HL-60 (cell line): ENCODE results near the gene COPS6.
A peak's percentile ranks its signal among the peaks of the same experiment; 100 is the strongest.

ENCODE experiments used
- DNase-seq, 2 experiments: peaks; one replicate each; pipeline ENCODE4 v3.0.0-alpha.2; 2010 to 2020; ENCODE audit warnings: low read depth in 1 of 2, low spot score in 1 of 2
- H3K27ac ChIP-seq: fragments of 250-450 bp; sonication (Bioruptor Pico); replicated peaks from 2 replicates; pipeline ENCODE4 v1.5.1; 2020; ENCODE audit warnings: mild to moderate bottlenecking, moderate library complexity
- H3K27me3 ChIP-seq: fragments of 250-450 bp; sonication (Bioruptor Pico); 2 replicates; pipeline ENCODE4 v1.5.1; 2021; ENCODE audit warnings: mild to moderate bottlenecking, moderate library complexity; ENCODE audit not compliant: insufficient read depth, poor library complexity, severe bottlenecking
- H3K4me3 ChIP-seq: replicated peaks from 2 replicates; pipeline ENCODE4 v1.5.1; 2011; ENCODE audit warnings: mild to moderate bottlenecking, control low read depth, low read length; ENCODE audit not compliant: insufficient read depth
- CTCF ChIP-seq: IDR thresholded peaks from one replicate; pipeline ENCODE4 v1.5.1; 2011; ENCODE audit warnings: low read length, control low read depth, inconsistent platforms; ENCODE audit not compliant: insufficient read depth
- GABPA ChIP-seq: IDR thresholded peaks from 2 replicates; pipeline ENCODE4 v1.6.1; 2012; ENCODE audit warnings: low read depth
- POLR2AphosphoS5 ChIP-seq: IDR thresholded peaks from 2 replicates; pipeline ENCODE4 v1.6.1; 2012; ENCODE audit warnings: low read depth
- SPI1 ChIP-seq: IDR thresholded peaks from 2 replicates; pipeline ENCODE4 v1.6.1; 2012; ENCODE audit warnings: low read depth, mild to moderate bottlenecking, borderline replicate concordance
- TF ChIP-seq, protein P1 (sequence below): IDR thresholded peaks from 2 replicates; pipeline ENCODE4 v1.6.1; 2012; ENCODE audit warnings: low read depth; ENCODE audit not compliant: insufficient replicate concordance

Gene COPS6

DNA sequence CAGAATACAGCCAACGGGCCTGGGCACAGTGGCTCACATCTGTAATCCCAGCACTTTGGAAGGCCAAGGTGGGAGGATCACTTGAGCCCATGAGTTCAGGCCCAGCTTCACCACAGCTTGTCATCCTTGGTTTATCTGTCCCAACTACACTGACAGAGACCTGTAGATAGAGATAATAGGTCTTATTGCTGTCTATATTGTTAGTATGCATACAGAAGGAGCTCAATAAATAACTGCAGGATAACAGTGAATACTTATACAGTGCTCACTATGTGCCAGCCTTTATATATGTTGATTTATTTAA, 31.9 kb downstream of the COPS6 start:
- Histone ChIP-seq H3K4me3 (no peak overlapping the region), H3K27me3 (no peaks in the 10 kb centered on the region), H3K27ac (peak overlapping the region; percentile 97)
- no peak for TF ChIP-seq SPI1
- TF ChIP-seq GABPA: no peak
- TF ChIP-seq POLR2AphosphoS5: no peak
- no peak for TF ChIP-seq CTCF
- TF ChIP-seq, protein P1, sequence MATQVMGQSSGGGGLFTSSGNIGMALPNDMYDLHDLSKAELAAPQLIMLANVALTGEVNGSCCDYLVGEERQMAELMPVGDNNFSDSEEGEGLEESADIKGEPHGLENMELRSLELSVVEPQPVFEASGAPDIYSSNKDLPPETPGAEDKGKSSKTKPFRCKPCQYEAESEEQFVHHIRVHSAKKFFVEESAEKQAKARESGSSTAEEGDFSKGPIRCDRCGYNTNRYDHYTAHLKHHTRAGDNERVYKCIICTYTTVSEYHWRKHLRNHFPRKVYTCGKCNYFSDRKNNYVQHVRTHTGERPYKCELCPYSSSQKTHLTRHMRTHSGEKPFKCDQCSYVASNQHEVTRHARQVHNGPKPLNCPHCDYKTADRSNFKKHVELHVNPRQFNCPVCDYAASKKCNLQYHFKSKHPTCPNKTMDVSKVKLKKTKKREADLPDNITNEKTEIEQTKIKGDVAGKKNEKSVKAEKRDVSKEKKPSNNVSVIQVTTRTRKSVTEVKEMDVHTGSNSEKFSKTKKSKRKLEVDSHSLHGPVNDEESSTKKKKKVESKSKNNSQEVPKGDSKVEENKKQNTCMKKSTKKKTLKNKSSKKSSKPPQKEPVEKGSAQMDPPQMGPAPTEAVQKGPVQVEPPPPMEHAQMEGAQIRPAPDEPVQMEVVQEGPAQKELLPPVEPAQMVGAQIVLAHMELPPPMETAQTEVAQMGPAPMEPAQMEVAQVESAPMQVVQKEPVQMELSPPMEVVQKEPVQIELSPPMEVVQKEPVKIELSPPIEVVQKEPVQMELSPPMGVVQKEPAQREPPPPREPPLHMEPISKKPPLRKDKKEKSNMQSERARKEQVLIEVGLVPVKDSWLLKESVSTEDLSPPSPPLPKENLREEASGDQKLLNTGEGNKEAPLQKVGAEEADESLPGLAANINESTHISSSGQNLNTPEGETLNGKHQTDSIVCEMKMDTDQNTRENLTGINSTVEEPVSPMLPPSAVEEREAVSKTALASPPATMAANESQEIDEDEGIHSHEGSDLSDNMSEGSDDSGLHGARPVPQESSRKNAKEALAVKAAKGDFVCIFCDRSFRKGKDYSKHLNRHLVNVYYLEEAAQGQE: no peak
- DNase-seq: no peak

DNA sequence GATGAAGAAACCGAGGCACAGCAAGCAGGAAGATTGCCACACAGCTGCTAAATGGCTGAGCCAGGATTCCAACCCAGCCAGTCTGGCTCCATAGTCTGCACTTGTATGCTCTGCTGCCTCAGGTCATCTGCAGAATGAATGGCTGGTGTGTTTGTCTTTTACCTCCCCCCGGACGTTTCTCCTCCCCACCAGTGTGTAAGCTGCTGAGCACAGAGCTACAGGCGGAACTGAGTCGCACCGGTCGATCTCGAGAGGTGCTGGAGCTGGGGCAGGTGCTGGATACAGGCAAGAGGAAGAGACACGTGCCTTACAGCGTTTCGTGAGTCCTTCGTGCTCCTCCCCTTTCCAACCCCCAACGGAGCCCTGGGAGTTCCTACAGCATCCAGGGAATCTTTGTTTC, 33.3 kb downstream of the COPS6 start:
- Histone ChIP-seq H3K4me3 (no peak overlapping the region), H3K27ac (no peak overlapping the region), H3K27me3 (no peaks in the 10 kb centered on the region)
- TF ChIP-seq, protein P1: no peak
- TF ChIP-seq GABPA (no peak), SPI1 (no peak), POLR2AphosphoS5 (no peak), CTCF (no peak)
- no peak for DNase-seq

DNA sequence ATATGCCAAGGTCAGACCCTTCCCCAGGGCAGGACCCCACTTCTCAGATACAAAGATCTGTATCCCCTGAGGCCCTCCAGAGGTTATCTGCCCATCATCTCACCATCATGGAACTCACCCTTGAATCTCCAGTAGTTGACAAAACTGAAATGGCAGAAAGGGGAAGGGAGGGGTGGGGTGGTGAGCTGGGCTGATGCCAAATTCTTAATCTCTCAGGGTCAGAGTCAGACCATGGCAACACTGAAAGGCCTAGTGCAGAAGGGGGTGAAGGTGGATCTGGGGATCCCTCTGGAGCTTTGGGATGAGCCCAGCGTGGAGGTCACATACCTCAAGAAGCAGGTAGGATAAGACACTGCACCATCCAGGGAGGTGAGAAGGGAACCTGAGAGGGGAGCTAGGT, 33.8 kb downstream of the COPS6 start:
- Histone ChIP-seq H3K27ac (no peak overlapping the region), H3K27me3 (no peaks in the 10 kb centered on the region), H3K4me3 (no peak overlapping the region)
- no peak for DNase-seq
- TF ChIP-seq POLR2AphosphoS5 (no peak), GABPA (no peak), SPI1 (no peak)
- TF ChIP-seq, protein P1: no peak
